Measurements from ENCODE around the gene F5. TPM values are rescaled to one million over a fixed set of nuclear protein-coding genes. Genes with fewer than 3 reads are reported as not detected.
"Not testable (repeated sequence)": the region's sequence is repeated elsewhere in the genome, so short reads cannot be mapped to it uniquely, and the experiment has no call there.

Gene F5
- total RNA-seq, 1 donor from 2014 or later, result 0.62 TPM

DNA sequence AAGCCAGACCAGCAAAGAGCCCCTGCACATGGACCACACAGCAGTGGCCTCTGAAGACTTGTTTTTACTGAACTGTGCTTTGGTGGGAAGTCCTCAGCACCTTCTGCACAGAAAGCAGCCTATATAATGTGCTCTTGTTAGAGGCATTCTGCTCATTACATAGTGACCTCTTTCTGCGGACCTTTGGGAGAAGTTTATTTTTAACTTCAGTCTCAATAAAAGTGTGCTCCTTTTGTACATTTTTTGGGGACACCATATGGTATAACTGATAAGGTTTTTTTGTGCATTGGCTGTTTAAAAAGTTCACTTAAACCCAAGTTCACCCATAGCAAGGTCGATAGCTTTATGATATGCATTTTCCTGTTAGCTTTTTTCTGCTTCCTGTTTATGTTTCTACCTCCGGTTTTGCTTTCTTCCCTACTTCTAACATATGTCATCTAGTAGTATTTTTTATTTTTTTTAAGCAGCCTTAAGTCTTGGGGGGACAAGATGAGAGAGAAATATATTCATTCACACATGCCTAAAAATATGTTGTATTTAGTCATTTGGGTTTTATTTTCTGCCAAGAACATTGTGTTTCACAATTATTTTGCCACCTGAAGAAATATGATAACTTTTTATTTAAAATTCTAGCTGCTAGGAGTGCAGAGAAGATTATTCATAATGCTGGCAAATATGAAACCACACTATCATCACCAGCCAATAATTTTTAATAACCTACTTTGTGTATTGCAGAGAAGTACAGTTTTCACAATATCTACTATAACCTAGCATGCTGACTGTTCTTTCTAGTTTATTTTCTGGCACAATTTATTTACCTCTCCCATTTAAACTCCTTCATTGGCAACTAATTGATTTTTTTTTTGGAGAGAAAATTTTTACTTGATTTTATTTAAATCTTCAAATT, 77.6 kb downstream of the F5 start:
- DNase-seq, result no peak

DNA sequence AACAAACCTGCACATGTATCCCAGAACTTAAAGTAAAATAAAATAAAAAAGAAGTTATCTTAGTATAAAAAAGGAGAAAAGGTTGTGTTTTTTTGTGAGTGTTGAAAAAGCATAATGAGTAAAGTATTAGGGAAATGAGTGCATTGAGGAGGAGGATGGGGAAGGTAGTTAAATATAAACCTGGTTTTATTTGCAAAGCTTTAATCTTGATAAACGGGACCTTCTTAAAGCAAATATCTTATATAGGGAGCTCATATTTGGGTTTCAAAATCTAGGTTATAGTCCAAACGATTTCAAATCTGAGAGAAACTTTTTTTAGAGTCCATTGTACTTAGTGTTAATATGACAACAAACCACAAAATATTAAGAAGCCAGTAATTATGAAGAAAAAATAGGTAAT, 78.9 kb downstream of the F5 start:
- no peak for DNase-seq

DNA sequence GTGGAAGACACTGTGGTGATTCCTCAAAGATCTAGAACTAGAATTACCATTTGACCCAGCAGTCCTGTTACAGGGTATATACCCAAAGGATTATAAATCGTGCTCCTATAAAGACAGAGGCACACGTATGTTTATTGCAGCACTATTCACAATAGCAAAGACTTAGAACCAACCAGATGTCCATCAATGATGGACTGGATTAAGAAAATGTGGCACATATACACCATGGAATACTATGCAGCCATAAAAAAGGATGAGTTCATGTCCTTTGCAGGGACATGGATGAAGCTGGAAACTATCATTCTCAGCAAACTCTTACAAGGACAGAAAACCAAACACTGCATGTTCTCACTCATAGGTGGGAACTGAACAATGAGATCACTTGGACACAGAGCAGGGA, 82.7 kb downstream of the F5 start:
- DNase-seq, result not testable (repeated sequence)

DNA sequence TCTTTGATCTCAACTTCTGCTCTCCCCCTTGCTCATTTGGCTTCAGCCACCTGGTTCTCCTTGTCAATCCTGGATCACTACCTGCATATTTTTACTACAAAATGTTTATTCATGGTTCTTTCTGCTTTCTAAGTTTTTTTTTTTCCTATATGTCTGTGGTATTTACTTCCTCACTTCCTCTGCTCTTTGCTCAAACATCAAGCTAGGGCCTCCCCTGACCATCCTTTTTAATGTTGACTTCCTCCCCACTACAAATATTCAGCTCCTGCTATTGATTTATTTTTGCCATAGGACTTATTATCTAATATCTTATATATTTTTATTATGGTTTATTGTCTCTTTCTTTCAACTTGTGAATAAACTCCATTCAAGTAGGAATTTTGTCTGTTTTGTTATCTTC, 86.5 kb downstream of the F5 start:
- no peak for DNase-seq

DNA sequence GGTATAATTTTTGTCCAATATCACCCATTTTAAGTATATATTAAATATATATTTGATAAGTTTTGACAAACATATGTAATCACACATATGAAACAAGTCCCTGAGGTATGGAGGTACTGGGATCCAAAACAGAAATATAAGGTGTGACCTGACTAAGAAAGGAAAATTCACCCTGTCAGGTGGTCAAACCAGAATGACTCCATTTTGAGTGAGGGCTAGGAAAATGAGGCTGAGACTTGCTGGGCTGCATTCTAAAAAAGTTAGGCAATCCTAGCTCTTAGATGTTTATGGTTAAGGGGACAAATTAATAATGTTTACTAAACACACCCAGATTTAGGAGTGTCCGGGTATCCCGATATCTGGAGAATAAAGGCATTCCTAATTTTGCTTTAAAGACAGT, 89.0 kb downstream of the F5 start:
- DNase-seq, result no peak

DNA sequence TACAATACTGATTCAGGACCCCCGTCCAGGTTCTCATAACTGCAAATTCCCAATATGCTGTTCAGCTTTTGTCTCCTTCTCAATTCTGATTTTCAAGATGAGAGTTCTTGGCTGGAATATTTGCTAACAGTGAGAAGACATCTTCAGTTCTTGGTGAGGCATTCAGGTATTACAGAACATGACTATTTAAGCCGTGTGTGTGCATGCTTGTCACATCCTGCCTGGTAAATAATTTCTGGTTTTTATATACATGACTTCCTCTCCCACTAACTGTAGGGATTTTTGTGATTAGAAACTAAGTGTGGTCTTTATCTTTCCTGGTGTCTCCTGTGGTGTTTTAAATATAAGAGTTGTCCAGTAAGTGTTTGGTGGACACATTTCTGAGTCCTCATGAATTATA, 90.4 kb downstream of the F5 start:
- no peak for DNase-seq

DNA sequence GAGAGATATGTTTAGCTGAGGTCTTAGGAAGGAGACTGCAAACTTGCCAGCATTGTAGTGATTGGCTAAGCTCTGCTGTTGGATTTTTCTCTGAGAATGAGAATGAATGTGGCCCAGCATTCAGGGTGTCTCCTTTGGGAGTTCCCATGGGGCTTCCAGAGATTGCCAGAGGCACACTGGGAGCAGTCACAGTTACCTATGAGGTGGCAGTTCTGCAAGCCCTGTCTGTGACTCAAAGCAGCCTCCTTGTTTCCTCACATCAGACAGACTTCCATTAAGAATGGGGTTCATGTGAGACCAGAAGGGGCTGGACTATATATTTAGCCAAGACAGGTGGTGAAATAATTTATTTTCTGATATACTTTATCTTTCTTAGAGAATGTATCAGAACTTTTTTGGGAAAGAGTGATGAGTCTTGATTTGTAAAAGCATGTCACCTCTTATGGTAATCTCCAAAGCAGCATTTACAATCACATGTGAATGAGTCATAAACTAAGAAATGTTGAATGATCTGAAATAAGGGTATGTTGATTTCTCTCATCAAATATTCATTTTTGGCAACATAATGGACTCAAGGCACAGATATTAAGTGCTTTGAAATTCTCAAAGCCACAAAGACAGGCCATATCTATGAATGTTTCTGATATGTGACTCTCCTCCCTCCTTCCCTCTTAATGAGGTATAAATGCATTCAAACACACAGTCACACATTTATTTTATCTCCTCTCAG, 91.1 kb downstream of the F5 start:
- DNase-seq, result no peak

DNA sequence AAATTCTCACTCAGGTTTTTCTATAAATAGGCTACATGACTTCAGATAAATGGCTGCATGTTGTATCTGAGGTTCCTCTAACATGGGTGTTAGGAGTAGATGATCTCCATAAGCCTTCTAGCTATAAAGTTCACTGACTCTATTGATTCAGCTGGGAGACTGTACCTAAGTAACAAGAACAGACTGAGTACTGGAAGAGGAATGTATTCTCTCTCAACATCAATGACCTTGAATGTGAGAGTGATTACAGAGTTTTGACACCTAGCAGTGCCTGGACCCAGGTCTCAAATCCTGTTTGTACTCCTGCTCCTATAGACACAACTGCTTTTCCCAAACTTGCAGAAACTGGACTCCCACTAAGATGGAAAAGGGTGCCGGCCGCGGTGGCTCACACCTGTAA, 91.9 kb downstream of the F5 start:
- DNase-seq, result no peak

DNA sequence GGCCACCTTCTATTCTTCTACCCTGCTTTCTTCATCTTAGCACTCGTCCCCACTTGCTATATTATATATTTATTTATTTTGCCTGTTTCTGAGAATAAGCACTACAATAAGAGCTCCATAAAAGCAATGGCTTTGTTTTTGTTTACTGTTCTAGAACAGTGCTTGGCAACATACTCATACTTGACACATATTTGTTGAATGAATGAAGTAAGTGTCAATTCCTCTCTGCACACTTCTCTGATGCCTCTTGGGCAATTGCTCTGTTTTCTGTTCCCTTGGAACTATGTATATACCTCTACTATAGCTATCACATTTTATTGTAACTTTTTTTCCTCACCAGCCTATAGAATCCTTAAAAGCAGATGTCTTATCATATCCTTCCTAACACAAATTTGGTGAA, 93.0 kb downstream of the F5 start:
- DNase-seq, result no peak

DNA sequence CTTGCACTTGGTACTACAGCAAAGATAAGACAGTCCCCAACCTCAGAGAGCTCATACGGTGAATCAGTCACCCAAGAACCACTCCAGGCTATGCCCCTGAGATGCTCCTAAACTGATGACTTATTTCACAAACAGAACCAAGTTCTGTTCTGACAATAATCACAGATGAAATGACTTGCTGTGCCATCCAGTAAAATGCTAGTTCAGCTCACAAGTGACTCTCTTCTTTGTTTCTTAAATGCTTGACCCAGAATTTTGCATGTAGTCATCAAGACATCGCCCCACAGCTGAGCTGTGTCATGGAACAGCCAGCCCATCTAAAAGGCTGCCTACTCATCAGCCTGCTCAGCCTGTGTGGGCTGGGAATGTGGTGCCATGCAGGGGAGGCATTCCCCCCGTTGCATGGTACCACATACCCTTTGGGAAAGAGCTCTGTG, 94.4 kb downstream of the F5 start:
- no peak for DNase-seq

DNA sequence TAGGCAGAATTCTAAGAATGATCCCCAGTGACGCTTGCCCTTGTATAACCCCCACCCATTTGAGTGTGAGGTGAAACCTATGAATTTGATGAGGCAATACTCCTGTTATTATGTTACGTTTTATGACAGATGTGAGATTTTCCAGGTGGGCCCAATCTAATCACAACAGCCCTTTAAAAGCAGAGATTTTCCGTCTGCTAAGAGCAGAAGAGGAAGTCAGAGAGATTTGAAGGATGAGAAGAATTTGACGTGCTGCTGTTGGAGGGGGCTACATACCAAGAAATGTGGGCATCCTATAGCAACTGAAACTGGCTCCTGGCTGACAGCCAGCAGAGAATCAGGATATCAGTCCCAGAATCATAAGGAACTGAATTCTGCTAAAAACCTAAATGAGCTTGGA, 98.1 kb downstream of the F5 start:
- DNase-seq, result peak; percentile 8

DNA sequence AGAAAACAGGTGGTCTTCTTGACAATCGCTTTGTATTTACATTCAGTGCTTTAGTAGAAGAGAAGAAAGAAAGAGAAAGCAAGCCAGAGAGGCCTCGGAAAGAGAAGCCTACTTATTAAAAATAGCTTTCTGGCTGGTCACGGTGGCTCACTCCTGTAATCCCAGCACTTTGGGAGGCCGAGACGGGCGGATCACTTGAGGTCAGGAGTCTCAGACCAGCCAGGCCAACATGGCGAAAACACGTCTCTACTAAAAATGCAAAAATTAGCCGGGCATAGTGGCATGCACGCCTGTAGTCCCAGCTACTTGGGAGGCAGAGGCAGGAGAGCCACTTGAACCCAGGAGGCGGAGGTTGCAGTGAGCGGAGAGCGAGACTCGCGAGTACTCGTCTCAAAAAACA, 98.7 kb downstream of the F5 start:
- peak; percentile 43 for DNase-seq

DNA sequence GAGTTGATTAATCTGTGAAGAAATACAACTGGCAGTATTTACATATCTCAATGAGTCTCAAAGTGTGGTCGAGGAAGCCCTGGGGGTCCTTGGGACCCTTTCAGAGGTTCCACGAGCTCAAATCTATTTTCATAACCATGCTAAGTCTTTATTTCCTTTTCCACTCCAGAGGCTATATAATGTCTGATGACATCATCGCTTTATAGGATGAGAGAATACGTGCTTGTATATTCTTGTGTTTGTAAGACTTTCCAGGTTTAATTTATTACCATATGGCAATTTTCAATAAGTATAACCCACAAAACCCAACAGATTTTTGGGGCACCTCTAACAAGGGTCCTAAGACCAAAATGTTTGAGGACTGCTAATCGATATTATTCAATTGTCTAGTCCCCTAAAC, 99.1 kb downstream of the F5 start:
- peak; percentile 32 for DNase-seq

DNA sequence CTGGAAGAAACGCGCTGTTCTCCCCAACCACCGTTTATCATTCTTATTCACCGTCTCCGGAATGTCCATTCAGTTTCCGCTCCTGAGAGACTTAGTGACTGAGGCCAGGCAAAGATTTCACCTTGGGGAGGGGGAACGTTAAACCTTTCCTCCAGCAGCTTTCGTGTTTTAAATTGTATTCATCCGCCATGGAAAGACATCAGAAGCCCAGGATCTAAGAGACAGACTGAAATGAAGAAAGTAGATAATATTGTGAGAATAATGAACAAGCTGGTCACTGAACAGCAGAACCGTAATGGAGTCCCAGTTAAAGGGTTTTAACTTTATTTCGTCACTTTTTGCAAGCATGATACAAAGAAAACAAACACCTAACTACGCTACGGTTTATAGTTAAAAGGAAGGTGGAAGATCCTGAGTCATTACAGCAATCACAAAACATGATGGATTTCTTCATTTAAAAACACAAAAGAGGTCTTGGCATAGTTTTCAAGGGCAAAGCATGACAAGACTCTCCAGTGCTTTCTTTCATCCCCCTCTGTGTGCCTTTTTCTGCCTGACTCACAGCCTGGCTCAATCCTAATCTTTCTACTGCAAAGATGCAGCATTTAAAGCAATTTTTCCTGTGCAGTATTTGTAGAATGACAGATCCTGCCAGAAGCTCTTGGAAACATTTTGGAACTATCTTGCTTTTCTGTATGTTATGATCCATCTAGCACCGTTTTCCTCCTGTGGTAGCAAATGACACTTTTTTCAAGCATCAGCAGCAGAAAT, 99.8 kb downstream of the F5 start:
- peak; percentile 60 for DNase-seq

DNA sequence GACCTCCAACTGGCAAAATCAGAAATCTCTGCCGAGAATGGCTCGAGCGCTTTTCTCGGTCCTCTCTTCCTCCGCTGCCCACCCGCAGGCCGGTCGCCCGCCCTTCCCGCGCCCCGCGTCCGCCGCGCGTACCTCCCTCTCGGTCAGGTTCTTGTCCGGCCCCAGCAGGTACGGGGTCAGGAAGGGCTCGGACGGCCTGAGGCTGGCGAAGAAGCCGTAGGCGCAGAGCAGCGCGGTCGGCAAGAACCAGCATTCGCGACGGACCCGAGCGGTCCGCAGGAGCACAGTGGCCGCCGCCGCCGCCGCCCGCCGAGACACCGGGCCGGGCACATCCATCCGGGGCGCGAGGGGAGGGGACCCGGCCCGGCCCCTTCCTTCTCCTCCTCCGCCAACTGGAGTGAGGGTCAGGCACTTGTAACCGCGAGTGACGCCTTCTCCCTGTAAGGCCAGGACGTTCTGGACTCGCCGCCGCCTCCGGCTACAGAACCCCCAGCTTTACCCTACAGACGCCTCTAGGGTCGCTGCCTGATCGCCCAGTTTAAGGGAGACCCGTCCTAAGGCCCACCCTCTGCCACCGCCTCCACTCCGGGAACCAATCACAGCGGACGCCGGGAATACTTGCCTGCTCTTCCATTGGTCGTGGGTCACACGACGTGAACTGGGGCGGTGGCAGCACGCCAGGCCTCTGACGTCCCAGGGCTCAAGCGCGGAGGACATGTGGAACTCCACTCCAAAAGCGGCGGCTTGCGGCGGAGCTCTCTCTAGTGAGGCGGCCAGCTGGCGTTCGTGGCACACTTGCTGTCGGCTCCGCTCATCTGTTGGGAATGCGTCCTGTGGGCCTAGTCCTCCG, 100.6 kb downstream of the F5 start, which contains the start of gene SLC19A2:
SLC19A2 (minus strand) TSS at position 514 of the 850 bp plus-strand sequence; CDS start at position 336, 178 bp downstream.
- peak; percentile 100 for DNase-seq

DNA sequence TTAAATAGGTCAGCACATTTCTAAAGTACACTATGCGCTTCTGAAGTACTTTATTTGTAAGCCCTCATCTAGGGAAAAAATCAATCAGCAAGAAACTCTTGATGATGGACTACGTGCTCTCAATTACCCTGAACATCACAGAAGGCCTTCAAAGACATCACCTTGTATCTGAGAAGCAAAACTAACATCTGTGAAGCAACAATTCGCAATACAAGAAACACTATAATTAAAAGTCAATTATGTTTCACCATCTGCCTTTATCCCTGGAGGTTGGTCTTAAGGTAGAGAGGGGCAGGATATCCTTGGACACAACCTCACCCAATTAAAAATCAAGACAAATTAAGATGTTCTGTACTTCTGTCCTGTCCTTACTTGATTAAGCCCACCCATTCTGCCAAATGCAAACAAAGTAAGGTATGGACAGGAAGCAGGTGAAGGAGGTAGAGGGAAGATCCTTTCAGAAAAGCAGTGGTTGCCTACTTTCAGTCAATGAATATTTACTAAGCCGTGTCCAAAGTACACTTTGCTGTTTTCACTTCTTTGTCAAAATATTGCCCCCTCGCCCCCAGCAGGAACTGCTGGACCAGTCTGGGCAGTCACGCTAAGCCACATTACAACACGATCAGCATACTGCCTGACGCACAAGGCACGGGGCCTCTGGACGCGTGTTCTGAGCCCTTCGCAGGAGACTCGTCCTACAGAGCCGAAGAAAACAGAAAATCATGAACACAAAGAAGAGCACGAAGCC, 101.4 kb downstream of the F5 start:
- DNase-seq, result peak; percentile 73

DNA sequence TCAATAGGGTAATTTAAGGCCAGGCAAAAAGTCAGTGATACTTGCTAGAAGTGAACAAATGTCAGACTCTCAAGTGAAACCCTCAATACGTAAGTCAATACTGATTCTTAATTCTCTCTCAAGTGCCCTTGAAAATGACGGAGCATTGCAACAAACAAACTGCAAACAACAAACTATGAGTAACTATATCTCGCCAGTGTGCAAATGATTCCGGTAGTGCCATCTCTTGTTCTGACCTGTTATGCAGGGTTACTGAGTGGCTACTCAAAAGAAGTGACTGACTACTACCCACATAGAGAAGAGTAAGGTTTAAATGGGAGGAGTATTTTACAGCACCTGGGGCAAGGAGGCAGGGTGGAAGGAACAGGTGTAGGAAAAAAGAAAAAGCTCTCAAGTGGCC, 102.2 kb downstream of the F5 start:
- DNase-seq, result peak; percentile 28

DNA sequence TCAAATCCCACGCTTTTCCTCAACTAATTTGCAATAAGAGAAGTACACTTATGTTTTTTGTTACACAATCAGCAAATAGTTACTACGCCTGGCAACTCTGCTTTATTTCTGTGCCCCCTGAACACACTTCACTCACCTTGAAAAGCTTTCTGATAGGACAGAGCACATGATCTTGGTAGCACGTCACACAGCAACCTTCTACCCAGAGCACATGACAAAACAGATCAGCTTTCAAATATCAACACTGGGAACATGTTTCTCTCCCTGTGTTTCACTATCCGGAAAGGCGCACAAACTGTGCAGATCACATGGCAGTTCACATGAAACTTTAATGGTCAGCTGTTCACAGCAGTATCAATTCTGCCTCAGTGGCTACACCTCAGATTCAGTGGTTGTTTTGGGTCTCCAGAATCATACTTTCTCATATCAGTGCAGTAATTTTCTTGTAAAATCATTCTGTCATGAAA, 102.7 kb downstream of the F5 start:
- peak; percentile 70 for DNase-seq

DNA sequence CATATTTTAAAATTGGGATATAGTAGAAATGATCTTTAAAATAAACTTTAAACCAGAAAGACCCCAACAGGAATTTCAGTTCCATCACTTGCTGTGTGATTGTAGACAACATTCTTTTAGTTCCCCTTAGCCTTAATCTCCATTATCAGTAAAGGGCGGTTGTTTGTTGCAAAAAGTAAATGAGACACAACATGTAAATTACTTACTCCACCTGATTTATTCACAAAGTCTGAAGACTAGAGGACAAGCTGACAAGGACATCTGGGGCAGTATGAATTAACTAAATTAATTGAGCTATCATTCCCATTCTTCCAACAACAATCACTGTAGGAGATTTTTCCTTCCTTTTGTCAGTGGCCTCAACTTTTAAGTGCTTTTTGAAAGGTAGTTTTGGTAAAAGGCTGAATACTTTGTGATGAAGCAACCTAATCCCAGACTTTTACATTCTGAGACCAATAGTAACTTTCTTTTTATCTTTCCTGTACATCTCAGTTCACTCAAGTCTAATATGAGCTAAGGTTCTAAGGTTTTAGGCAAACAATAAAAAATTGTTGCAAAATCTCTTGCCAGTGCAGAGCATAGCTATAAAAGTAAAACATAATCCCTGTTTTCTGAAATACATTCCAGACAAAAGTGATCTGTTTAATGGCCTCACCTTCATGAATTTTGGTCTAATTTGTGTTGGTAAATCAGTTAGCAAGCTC, 106.8 kb downstream of the F5 start:
- no peak for DNase-seq

DNA sequence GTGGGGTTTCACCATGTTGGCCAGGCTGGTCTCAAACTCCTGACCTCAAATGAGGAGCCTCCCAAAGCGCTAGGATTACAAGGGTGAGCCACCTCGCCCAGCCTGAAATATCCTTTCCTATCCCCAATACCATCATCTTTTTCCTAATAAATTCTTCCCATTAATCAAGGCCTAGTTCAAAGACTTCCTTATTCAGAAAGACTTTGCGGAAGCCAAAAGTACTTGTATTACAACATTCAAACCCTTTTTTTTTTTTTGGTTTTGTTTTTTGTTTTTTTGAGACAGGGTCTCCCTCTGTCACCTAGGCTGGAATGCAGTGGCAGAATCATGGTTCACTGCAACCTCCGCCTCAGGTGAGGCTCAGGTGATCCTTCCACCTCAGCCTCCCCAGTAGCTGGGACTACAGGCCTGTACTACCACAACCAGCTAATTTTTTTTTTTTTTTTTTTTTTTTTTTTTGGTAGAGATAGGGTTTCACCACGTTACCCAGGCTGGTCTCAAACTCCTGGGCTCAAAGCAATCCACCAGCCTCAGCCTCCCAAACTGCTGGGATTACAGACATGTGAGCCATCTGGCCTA, 108.1 kb downstream of the F5 start:
- DNase-seq, result no peak

Data from tongue (tissue), 2 donors.